IPS DF 4.7 (cell line): Measurements from ENCODE around the gene FOXA3.

Experiments used
- DNase-seq: peaks from one replicate; pipeline ENCODE4 v3.0.0-alpha.2; 2013; ENCODE audit warnings: low spot score; ENCODE audit errors: extremely low read depth

FOXA3 gene

GRCh38 chr19:45873219-45873772 is 9.2 kb downstream of the FOXA3 start:
- DNase-seq = no peak

DNA sequence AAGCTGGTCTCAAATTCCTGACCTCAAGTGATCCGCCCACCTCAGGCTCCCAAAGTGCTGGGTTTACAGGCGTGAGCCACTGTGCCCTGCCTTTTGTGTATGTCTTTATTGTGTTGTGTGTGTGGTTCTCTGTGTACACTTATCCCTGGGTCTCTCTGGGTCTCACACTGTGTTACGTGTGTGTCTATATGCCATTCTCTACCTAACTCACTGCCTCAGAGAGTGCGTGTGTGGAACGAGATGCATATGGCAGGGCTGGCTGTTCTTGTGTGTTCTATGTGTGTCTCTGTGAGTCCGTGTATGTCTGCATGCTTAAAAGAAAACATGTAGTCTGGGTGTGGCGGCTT is 10.5 kb downstream of the FOXA3 start:
- DNase-seq = no peak

GRCh38 chr19:45876161-45876410 is 12.0 kb downstream of the FOXA3 start:
- no peak for DNase-seq

DNA sequence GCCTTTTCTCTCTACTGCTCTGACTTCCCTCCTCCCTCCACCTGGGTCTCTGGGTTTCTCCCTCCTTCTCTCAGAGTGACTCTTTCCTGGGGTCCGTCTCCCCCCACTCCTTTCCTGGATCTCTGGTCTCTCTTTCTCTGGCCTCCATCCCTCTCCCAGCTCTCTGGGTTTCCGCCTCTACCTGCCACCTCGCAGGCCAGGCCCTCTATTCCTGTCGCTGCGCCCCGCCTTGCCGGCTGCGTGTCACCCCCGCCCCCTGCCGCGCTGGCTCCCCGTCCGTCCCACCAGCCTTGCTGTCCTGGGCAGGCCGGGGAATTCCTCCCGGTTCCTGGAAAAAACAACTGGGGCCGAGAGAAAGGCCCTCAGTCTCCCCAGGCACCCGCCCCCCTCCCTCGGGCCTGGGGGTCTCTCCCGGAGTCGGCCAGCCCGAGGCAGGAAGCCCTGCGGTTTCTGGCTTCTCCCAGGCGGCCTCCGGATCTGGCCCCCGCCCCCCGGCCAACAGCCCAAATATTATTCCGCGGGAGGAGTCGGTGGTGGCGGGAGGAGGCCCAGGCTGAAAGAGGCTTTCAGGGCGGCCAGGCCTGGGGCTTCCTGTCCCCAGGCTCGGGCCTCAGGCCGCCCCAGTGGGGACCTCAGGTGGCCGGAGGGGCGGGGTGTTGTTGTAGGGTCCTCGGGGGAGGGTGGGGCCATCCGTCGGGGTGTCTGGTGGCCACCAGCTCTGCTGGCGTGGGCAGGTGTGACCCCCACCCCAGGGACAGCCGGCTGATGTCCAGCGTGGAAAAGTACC is 12.5 kb downstream of the FOXA3 start:
- no peak for DNase-seq

DNA sequence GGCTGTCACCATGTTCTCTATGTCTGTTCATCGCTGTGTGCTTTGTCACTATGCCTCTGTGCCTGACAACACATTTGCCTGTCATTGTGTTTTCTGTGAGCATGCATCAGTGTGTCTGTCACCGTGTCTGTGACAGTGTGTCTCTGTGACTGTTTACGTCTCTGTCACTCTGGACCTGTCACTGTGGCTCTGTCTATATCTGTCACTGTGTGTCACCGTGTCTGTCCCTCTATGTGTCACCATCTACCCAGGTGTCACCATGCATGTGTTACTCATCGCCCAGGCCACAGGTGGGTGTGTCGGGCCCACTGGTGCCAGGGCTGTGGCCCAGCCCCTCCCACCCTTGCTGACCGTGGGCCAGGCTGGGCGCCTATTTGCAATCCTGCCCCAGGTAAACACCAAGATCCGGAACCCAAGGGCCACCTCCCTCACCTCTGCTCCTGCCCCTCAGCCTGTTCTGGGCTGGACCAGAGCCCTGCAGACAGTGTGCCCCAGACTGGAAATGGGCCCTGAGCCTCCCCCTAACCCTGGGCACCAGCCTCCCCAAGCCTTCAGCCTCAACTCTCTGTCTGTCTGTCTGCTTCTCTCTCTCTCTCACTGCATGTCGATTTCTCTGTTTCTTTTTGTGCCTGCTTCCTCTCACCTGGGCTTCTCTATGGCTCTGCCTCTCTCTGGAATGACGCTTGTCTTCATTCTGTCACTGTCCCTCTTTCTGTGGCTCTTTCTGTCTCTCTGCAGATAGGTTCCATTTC is 14.1 kb downstream of the FOXA3 start:
- no peak for DNase-seq

GRCh38 chr19:45879055-45879454 is 14.9 kb downstream of the FOXA3 start:
- DNase-seq = no peak

DNA sequence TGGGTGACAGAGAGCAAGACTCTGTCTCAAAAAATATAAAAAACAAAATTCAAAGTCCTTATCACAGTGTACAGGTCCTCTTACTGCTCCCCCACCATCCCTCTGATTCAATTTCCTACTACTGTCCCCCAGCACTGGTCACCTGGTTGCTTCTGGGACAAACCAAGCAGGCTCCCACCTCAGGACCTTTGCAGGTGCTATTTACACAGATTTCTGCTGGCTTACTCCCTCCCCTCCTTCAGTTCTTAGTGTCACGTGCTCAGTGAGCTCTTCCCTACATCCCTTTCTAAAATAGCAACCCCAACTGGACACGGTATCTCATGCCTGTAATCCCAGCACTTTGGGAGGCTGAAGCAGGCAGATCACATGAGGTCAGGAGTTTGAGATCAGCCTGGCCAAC is 15.8 kb downstream of the FOXA3 start:
- no peak for DNase-seq

- no peak for DNase-seq
Observed at GRCh38 chr19:45881082-45881908, 17.2 kb downstream of the FOXA3 start.

DNA sequence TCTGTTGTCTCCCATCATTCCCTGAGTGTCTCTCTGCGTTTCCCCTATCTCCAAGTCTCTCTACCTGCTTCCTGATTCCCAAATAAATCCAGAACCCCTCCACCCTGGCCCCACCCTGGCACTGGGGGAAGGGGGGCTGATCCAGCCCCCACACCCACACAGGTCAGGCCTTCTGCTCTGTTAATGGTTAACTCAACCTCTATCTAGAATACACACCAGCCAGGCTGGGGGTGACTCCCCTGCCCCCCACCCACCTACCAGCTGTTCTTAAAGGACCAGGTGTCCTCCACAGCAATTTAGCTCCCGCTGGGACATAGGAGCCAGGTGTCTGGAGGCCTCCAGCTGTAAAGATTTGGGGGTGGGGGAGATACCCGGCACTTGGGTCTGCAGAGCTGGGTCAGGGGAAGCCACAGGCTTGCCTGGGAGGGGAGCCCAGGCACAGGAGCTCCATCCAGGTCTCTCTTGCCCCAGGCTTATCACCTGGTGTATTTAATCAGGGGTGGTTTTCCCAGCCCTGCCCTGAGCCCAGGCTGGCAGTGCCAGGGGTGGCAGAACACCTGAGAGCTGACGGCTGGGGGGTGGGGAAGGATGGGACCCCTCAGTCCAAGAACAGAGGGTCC is 17.9 kb downstream of the FOXA3 start:
- DNase-seq = no peak

GRCh38 chr19:45882652-45883585 is 18.8 kb downstream of the FOXA3 start:
- no peak for DNase-seq

GRCh38 chr19:45883586-45883880 is 19.4 kb downstream of the FOXA3 start:
- no peak for DNase-seq

GRCh38 chr19:45883881-45884681 is 20.0 kb downstream of the FOXA3 start:
- DNase-seq = no peak

DNA sequence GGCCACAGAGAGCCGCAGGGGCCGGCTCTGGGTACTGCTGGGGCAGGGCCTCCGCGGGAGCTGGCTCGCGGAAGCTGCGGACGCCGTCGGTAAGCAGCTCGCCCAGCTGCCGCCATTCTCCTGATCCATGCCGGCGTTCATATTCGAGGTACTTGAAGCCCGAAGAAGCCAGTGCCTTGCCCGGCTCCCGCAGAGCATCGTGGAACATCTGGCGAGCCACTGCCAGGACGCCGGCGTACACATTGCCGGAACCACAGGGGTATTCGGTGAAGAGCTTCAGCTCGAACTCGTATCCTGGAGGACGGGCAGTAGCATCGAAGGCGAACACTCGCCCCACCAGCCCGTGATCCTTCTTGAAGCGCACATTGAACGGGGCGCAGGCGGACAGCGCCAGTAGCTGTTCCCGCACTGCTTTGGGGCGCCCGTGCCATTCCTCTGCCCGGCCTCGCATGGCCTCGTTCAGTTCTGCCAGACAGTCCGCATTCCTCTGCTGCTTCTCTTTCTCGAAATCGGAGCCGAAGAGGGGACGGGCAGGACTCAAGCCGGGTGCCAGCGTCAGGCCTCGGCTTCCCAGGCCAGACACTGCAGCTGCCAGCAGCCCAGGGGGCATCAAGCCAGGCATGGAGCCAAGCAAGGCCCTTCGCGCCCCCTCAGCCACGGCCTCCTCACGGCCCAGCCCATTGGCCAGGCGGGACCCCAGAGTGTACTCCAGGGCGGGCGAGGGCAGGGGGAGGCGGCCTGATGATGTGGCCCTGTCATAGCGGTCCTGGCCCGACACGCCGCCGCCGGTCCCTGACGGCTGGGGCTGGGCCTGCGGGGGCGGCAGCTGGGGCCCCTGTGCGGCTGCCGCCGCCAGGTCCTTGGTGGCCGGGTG is 20.8 kb downstream of the FOXA3 start:
- no peak for DNase-seq

- DNase-seq = no peak
Observed at GRCh38 chr19:45885556-45886426, 21.7 kb downstream of the FOXA3 start, which contains the start of gene IRF2BP1. TSS of gene IRF2BP1 (minus strand) at chr19:45886141. CDS start at chr19:45885774, 367 bp downstream.

DNA sequence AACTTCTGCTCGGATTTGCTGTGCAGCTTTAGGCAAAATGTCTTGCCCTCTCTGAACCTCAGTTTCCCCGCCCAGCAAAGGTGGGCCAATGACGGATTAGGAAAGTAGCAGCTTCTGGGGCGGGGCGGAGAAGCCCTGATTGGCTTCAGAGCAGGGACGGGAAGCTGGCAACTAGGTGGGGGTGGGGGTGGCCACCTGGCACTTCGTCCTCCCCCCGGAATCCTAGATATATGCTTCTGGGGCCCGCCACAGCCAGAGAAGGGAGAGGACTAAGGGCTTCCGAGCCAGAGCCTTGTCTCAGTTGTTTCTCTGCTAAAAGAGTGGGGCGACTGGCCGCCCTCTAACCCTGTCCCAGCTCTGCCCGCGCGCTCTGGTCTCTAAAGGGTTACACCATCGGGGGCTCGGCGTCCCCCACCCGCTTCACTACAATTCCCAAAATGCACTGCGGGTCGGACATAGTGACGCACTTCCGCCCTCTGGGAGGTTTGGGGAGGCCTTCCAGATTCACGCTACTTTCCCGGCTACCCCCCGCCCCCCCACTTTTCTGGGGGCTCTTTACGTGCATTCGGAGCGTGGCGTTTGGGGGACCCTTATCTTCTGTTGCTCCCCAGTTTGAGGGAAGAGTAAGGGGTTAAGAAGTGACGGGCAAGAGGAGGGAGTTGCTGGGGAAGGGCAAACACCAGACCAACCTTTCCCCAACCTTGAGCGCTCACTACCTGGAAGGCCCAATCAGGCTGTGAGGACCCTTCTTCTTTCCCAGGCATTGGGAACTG is 22.5 kb downstream of the FOXA3 start:
- no peak for DNase-seq

DNA sequence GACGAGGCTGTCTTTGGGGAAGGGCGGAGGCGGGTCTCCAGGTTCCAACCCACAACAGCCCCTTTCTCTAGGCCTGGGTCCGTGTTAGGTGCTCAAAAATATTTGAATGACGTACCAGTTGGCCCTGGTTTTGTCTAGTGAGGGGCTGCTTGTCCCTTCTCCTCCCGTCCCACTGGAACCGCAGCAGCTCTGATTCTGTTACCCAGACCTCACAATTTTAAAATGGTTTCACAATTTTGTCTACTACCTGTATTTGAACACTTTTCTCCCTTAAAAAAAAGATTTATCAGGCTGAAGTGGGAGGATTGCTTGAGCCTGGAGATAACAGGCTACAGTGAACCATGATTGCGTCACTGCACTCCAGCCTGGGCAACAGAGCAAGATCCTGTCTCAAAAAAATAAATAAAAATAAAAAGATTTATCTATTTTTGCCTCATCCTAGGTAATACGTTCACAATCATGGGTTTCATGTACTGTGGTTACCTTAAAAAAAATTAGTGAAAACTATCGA is 23.1 kb downstream of the FOXA3 start:
- DNase-seq = no peak
